Keratinocyte (primary cell): ENCODE results near the gene LDAH. TPM values are rescaled to one million over a fixed set of nuclear protein-coding genes. Genes with fewer than 3 reads are reported as not detected.
"Not testable (repeated sequence)": the region's sequence is repeated elsewhere in the genome, so short reads cannot be mapped to it uniquely, and the experiment has no call there.

Experiments used
- DNase-seq: peaks from one replicate; pipeline ENCODE4 v3.0.0-alpha.2; 2011; ENCODE audit warnings: low read depth, missing footprints, low spot score
- FAIRE-seq: peaks from 2 replicates; lab custom pipeline; 2011; peaks lifted over from hg19 to GRCh38; lab: Jason Lieb, UNC
- H2AFZ ChIP-seq: 2 replicates; pipeline ENCODE4 v1.6.0; 2012; ENCODE audit warnings: low read length, control low read depth, inconsistent platforms; ENCODE audit not compliant: control insufficient read depth
- H3K27ac ChIP-seq: 2 replicates; pipeline ENCODE4 v1.5.1; 2011; ENCODE audit warnings: low read length; ENCODE audit not compliant: control insufficient read depth, insufficient read depth
- H3K27me3 ChIP-seq: 3 replicates; pipeline ENCODE4 v1.6.0; 2011; ENCODE audit warnings: low read length; ENCODE audit not compliant: control insufficient read depth, insufficient read depth; ENCODE audit errors: extremely low read depth
- H3K36me3 ChIP-seq, 2 experiments: 2 replicates in 1 of 2; 3 replicates in 1 of 2; pipeline ENCODE4 v1.5.1; 2011; ENCODE audit warnings: low read length in 2 of 2, mild to moderate bottlenecking in 1 of 2; ENCODE audit not compliant: control insufficient read depth in 2 of 2, insufficient read depth in 2 of 2; ENCODE audit errors: extremely low read depth in 1 of 2
- H3K4me1 ChIP-seq: 3 replicates; pipeline ENCODE4 v1.5.1; 2011; ENCODE audit warnings: low read length; ENCODE audit not compliant: control insufficient read depth, insufficient read depth; ENCODE audit errors: extremely low read depth
- H3K4me2 ChIP-seq: 3 replicates; pipeline ENCODE4 v1.6.0; 2011; ENCODE audit warnings: low read depth, low read length; ENCODE audit not compliant: control insufficient read depth, insufficient read depth; ENCODE audit errors: extremely low read depth
- H3K4me3 ChIP-seq, 3 experiments: fragments of 200-600 bp in 1 of 3; sonication (generic) in 1 of 3; 2 replicates in 2 of 3; 3 replicates in 1 of 3; pipeline ENCODE4 v1.5.1; 2011 to 2016; ENCODE audit warnings: low read length in 3 of 3, mild to moderate bottlenecking in 3 of 3, control low read depth in 2 of 3, inconsistent platforms in 1 of 3, low read depth in 1 of 3, mixed read lengths in 1 of 3, mixed run types in 1 of 3, moderate library complexity in 1 of 3; ENCODE audit not compliant: control insufficient read depth in 2 of 3, insufficient read depth in 2 of 3; ENCODE audit errors: extremely low read depth in 1 of 3
- H3K79me2 ChIP-seq: 2 replicates; pipeline ENCODE4 v1.6.0; 2012; ENCODE audit warnings: low read length; ENCODE audit not compliant: control insufficient read depth, insufficient read depth
- H3K9ac ChIP-seq: 3 replicates; pipeline ENCODE4 v1.6.0; 2011; ENCODE audit warnings: low read length; ENCODE audit not compliant: control insufficient read depth, insufficient read depth; ENCODE audit errors: extremely low read depth
- H3K9me1 ChIP-seq: 3 replicates; pipeline ENCODE4 v1.6.0; 2011; ENCODE audit warnings: low read length; ENCODE audit not compliant: control insufficient read depth, insufficient read depth; ENCODE audit errors: extremely low read depth
- H3K9me3 ChIP-seq: 2 replicates; pipeline ENCODE4 v1.5.1; 2012; ENCODE audit warnings: low read depth, low read length; ENCODE audit not compliant: control insufficient read depth
- H4K20me1 ChIP-seq: 3 replicates; pipeline ENCODE4 v1.6.0; 2011; ENCODE audit warnings: low read length; ENCODE audit not compliant: control insufficient read depth, insufficient read depth; ENCODE audit errors: extremely low read depth
- CTCF ChIP-seq, 3 experiments: IDR thresholded peaks in 1 of 3; conservative IDR thresholded peaks in 1 of 3; optimal IDR thresholded peaks in 1 of 3; 2 replicates in 2 of 3; 3 replicates in 1 of 3; pipeline versions ENCODE3 to v1.5.1; 2011; ENCODE audit warnings: low read length in 3 of 3, mild to moderate bottlenecking in 3 of 3, moderate library complexity in 2 of 3, control low read depth in 1 of 3, inconsistent platforms in 1 of 3; ENCODE audit not compliant: insufficient read depth in 2 of 3; ENCODE audit errors: extremely low read depth in 1 of 3
- EZH2 ChIP-seq: IDR thresholded peaks from one replicate; pipeline ENCODE4 v1.6.1; 2012; ENCODE audit warnings: inconsistent platforms, mild to moderate bottlenecking, low read length, moderate library complexity
- dilution Hi-C: fragments of 300-500 bp; cut with MboI; formaldehyde crosslinking; loops from one replicate; pipeline ENCODE4 v1.7.0; 2020; ENCODE audit warnings: low sequenced_read_pairs; ENCODE audit not compliant: extremely low pct_ligation_motif_present
- polyA plus RNA-seq, 5 experiments: library from polyadenylated mRNA; depleted of rRNA in 3 of 5; stranded (reverse) in 3 of 5; stranded (forward) in 1 of 5; unstranded in 1 of 5; fragments of >200 nt; gene quantifications; 1 replicate in 1 of 5; 2 replicates in 3 of 5; 3 replicates in 1 of 5; pipeline versions ENCODE4 v1.2.1 to v1.2.3, GENCODE V29; 2011 to 2012; ENCODE audit warnings: missing spikeins in 2 of 5, low read depth in 1 of 5, low replicate concordance in 1 of 5

LDAH gene
- polyA plus RNA-seq, 1 donor (not counting 4 experiments of a cell fraction or from before 2014, with no cell fraction given) = 22.7 TPM

GRCh38 chr2:20796374-20796791 lies 26.5 kb downstream of the LDAH start:
- peak overlapping the region; percentile 19 for H3K4me2 ChIP-seq
- no peaks in the 10 kb centered on the region for H4K20me1 ChIP-seq
- no peaks in the 10 kb centered on the region for H3K9me3 ChIP-seq
- no peak overlapping the region for H2AFZ ChIP-seq
- H3K4me3 ChIP-seq = no peak overlapping the region
- H3K79me2 ChIP-seq = no peaks in the 10 kb centered on the region
- no peaks in the 10 kb centered on the region for H3K27me3 ChIP-seq
- H3K36me3 ChIP-seq = no peaks in the 10 kb centered on the region
- dilution Hi-C loops = loop anchor here (25.0 kb wide), 1 partner anchor 166 kb away; no protein-coding TSS in a partner anchor
- no peak for FAIRE-seq
- TF ChIP-seq EZH2 = no peak
- no peak for TF ChIP-seq CTCF (optimal IDR thresholded peaks at IDR 0.05 in 1 of 3, IDR thresholded peaks at IDR 0.05 in 1 of 3, conservative IDR thresholded peaks at IDR 0.05 in 1 of 3; ENCODE audit: extremely low read depth in 1 of 3, insufficient read depth in 2 of 3, low read length in 3 of 3)
- H3K27ac ChIP-seq = no peak overlapping the region
- DNase-seq = no peak
- H3K9me1 ChIP-seq = no peaks in the 10 kb centered on the region
- H3K4me1 ChIP-seq = peaks cover 9% of the 10 kb centered on the region
- no peak overlapping the region for H3K9ac ChIP-seq

DNA sequence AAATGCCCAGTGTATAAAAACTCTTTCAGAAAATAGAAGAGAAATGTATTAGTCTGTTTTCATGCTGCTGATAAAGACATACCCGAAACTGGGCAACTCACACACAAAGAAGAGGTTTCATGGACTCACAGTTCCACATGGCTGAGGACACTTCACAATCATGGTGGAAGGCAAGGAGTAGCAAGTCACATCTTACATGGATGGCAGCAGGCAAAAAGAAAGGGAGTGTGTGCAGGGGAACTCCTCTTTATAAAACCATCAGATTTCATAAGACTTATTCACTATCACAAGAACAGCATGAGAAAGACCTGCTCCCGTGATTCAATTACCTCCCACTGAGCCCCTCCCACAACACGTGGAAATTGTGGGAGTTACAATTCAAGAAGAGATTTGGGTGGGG lies 29.0 kb downstream of the LDAH start:
- dilution Hi-C loops = loop anchor here (25.0 kb wide), 1 partner anchor 168 kb away; no protein-coding TSS in a partner anchor
- not testable (repeated sequence) for H4K20me1 ChIP-seq, H3K4me3 ChIP-seq, H3K9ac ChIP-seq, DNase-seq, H3K27ac ChIP-seq, H3K4me2 ChIP-seq, H3K36me3 ChIP-seq, H3K9me1 ChIP-seq, H3K4me1 ChIP-seq, H3K79me2 ChIP-seq, H3K27me3 ChIP-seq, FAIRE-seq, H3K9me3 ChIP-seq, H2AFZ ChIP-seq

GRCh38 chr2:20781656-20782265 lies 41.1 kb downstream of the LDAH start:
- H3K4me2 ChIP-seq = no peak overlapping the region
- H3K27me3 ChIP-seq = no peaks in the 10 kb centered on the region
- H3K4me1 ChIP-seq = no peaks in the 10 kb centered on the region
- H3K9me3 ChIP-seq = no peaks in the 10 kb centered on the region
- H4K20me1 ChIP-seq = no peaks in the 10 kb centered on the region
- H3K79me2 ChIP-seq = no peaks in the 10 kb centered on the region
- H3K4me3 ChIP-seq = no peak overlapping the region
- FAIRE-seq (peak; percentile 23), DNase-seq (peak; percentile 2)
- TF ChIP-seq CTCF (optimal IDR thresholded peaks at IDR 0.05 in 1 of 3, IDR thresholded peaks at IDR 0.05 in 1 of 3, conservative IDR thresholded peaks at IDR 0.05 in 1 of 3; ENCODE audit: extremely low read depth in 1 of 3, insufficient read depth in 2 of 3, low read length in 3 of 3) (peak; percentile 67 to 75 (median 69)), EZH2 (no peak)
- no peak overlapping the region for H3K9ac ChIP-seq
- H3K9me1 ChIP-seq = no peaks in the 10 kb centered on the region
- H3K27ac ChIP-seq = no peak overlapping the region
- no peaks in the 10 kb centered on the region for H3K36me3 ChIP-seq
- H2AFZ ChIP-seq = no peak overlapping the region
- dilution Hi-C loops = loop anchor here (25.0 kb wide), 1 partner anchor 181 kb away; no protein-coding TSS in a partner anchor
